Eye (tissue), 1 donor: ENCODE measurements around the gene AMT.

Experiments used
- DNase-seq: peaks from one replicate; pipeline ENCODE4 v3.0.0-alpha.2; 2015

AMT gene

GRCh38 chr3:49387721-49388120 lies 34.6 kb downstream of the AMT start:
- DNase-seq, result no peak

GRCh38 chr3:49386056-49386756 lies 36.1 kb downstream of the AMT start:
- no peak for DNase-seq

DNA sequence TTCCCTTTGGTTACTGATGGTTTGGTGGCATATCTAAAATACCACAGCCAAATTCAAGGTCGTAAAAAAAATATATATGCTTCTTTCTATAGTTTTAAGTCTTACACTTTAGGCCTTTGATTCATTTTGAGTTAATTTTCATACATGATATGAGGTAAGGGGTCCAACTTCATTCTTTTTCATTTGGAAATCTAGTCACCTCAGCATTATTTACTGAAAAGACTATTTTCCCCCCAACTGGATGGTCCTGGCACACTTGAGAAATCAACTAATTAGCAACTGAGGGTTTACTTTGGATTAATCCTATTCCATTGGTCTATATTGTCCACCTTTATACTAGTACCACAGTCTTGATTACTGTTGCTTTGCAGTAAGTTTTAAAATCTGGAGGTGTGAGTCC lies 36.7 kb downstream of the AMT start:
- DNase-seq, result no peak

- DNase-seq, result no peak
Measured at GRCh38 chr3:49383387-49383786, 38.9 kb downstream of the AMT start.

DNA sequence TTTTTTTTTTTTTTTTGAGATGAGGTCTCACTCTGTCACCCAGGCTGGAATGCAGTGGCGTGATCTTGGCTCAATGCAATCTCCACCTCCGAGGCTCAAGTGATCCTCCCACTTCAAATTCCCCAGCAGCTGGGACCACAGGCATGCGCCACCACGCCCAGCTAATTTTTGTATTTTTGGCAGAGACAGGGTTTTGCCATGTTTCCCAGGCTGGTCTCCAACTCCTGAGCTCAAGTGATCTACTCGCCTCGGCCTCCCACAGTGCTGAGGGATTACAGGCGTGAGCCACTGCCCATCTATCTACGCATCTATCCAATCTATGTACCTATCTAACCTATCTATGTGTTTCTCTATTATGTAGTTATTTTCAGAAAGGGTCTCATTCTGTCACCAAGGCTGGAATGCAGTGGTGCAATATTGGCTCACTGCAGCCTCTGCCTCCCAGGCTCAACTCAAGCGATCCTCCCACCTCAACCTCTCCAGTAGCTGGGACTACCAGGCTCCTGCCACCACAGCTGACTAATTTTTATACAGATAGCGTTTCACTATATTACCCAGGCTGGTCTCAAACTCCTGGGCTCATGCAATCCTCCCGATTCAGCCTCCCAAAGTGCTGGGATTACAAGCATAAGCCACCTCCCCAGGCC lies 43.9 kb downstream of the AMT start:
- no peak for DNase-seq

- DNase-seq, result no peak
Measured at GRCh38 chr3:49377483-49377882, 44.8 kb downstream of the AMT start.

DNA sequence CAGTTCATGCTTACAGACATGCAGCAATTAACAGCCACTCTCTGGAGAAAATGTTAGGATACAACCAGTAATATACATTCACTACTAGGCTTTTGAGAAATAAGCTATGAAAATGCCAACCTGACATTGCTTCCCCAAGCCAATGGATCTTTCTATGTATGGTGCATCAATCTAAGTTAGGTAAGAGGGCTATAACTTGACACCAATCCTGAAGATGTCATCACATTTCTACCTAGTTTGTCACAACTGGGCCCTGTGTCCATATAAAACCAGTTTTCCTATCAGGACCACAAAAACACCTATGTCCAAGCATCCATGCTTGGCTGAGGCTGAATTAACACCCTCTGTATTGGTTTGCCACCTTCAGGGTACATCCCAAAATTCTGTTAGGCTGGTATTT lies 50.3 kb downstream of the AMT start:
- DNase-seq, result no peak

- no peak for DNase-seq
Measured at GRCh38 chr3:49370585-49371290, 51.5 kb downstream of the AMT start.
